HG03045 (cell line): ENCODE data around the gene HEPACAM.
A peak's percentile ranks its signal among the peaks of the same experiment; 100 is the strongest.
"Not testable (repeated sequence)": the region's sequence is repeated elsewhere in the genome, so short reads cannot be mapped to it uniquely, and the experiment has no call there.

ENCODE experiments used
- ATAC-seq: cut with Tn5 transposase; IDR thresholded peaks from one replicate; pipeline ENCODE4 v1.9.1; 2021; ENCODE audit warnings: mild to moderate bottlenecking, moderate library complexity; ENCODE audit not compliant: unreplicated experiment

HEPACAM gene

DNA sequence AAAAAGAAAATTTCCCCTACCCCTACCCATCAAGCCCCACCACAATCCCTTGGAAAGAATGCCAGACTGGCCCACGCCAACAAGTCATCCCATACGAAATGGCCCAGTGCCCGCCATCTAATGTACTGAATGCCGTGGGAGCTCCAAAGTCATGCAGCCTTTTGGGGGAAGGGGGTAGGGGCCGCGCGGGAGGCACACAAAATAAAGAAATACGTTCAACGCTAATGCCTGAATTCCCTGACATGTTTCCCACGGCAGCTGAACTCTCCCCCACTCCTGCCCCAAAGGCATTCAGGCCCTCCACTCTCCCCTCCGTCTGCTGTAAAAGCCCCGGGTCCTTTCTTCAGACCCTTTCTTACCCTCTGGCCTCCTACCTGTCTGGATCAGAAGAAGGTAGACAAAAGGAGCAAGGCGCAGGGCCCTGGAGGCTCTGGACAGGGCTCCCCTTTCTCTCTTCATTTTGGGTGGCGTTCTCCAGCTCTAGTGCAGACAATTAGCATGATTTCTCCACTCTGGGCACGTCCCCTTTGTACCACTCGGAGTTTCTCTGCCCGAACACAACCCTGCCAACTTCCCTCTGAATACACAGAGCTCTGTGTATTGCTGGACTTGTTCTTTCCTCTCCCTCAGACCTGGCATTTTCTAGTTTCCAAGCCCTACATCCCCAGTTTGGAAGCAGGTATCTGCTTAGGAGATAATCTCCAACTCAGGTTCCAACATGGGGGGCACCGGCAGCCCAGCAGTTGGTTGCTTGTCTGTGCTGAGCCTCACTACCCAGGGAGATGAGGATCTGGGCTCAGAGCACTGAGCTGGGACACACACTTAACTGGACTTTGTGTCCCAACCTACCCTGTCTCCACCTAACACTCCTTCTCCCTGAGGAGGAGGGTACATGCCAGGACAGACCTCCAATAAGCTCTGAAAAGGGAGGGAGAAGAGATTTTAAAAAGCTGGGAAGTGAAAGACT, at the start of gene HEPACAM:
Gene HEPACAM, minus strand, starts transcription at position 500 of the 967 bp plus-strand sequence. Its CDS starts 41 bp downstream, at position 459.
- ATAC-seq, result no peak

GRCh38 chr11:124984512-124984854, 48.6 kb upstream of the HEPACAM start:
- no peak for ATAC-seq

DNA sequence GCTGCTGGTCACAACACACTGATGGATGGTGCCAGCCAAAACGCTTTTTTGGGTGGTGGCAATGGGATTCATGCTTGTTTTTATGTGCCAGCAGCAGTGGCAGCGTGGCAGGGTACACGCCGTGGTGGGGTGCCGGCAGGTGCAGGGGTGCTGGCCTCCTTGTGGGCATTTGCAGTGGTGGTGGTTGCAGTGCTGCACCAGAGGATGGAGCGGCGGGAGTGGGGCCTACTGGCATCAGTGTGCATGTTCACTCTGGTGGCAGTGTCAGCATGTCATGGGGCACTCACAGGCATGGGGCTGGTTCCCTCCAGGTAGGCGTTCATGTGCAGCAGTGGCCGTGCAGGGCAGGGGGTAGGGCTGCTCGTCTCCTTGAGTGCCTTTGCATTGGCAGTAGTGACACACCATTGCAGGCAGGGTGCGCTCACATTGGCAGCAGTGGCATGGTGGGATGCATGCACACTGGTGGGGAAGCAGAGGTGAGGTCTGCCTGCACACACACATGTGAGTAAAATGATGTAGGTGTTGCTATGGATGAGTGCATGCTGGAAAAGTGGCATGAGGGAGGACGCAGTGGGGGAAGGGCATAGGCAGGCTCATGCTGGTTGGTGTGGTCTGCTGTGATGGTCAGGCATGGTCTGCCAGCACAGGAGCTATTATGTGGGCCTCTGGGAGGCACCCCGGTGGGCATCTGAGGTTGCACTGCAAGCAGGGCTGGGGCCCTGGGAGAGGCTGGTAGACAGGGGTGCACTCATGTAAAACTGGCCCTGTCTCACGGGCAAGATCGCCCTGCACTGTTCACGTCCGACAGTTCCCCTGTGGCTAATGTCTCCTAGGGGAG, 48.0 kb upstream of the HEPACAM start:
- no peak for ATAC-seq

DNA sequence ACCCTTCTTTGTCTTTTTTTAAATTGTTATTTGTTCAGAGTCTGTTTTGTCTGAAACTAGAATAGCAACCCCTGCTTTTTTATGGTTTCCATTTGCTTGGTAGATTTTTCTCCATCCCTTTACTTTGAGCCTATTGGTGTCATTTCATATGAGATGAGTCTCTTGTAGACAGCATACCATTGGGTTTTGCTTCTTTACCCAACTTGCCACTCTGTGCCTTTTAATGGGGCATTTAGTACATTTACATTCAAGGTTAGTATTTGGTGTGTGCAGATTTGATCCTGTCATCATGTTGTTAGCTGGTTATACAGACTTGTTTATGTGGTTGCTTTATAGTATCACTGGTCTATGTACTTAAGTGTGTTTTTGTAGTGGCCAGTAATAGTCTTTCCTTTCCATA, 46.2 kb upstream of the HEPACAM start:
- ATAC-seq, result no peak

- no peak for ATAC-seq
These were observed 42.5 kb upstream of the HEPACAM start for GRCh38 chr11:124978316-124978715.

GRCh38 chr11:124977006-124977405, 41.2 kb upstream of the HEPACAM start:
- ATAC-seq, result no peak

DNA sequence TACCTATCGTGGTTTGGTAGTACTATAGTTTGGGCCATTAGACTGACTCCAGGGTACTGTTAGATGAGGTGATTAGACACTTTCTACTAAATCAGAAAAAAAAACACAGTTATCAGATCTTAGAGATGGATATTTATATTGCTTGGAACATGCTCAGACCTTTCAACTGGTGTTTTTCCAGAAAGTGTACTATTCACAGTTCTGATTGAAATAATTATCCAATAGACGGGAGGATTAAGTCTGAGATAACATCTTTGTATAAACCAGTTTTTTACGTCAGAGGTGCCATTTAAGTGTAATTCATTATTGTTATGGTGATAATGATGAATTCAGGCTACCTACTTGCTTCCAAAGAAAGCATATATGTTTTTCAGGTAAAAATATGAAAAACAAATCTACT, 40.7 kb upstream of the HEPACAM start:
- no peak for ATAC-seq

- ATAC-seq, result no peak
These were observed 36.0 kb upstream of the HEPACAM start for GRCh38 chr11:124971810-124972209.

- ATAC-seq, result no peak
These were observed 35.1 kb upstream of the HEPACAM start for GRCh38 chr11:124970925-124971324.

GRCh38 chr11:124968197-124968596, 32.4 kb upstream of the HEPACAM start:
- ATAC-seq, result not testable (repeated sequence)

GRCh38 chr11:124961972-124962609, 26.2 kb upstream of the HEPACAM start:
- ATAC-seq, result no peak

DNA sequence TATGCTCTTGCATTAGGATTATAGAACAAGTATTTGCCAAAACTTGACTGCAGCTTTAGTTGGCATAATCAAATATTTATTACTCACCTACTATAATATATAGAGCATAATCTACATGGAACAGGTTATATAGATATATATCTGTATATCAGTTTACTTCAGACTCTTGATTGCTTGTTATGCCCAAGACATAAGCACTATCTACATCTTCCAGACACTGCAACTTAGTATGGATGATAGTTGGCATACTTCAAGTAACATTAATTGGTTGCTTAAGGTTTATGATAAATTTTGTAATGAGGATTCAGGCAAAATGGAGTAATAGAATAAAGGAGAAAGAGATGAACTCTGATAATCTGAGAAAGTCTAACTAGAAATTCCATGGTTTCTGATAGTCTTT, 19.2 kb upstream of the HEPACAM start:
- no peak for ATAC-seq

DNA sequence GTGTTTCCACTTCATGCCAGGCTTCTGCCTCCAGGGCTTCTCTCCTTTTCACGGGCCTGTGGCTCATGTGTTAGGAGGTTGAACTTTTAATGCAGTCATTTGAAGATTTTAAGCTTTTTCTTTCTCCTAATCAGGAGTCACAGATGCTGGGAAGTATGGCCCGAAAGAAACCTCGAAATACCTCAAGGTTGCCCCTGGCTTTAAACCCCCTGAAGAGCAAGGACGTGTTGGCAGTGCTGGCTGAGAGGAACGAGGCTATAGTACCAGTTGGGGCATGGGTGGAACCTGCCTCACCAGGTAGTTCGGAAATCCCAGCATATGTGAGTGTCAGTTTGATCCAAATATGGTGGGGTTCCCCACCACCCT, 18.7 kb upstream of the HEPACAM start:
- no peak for ATAC-seq

DNA sequence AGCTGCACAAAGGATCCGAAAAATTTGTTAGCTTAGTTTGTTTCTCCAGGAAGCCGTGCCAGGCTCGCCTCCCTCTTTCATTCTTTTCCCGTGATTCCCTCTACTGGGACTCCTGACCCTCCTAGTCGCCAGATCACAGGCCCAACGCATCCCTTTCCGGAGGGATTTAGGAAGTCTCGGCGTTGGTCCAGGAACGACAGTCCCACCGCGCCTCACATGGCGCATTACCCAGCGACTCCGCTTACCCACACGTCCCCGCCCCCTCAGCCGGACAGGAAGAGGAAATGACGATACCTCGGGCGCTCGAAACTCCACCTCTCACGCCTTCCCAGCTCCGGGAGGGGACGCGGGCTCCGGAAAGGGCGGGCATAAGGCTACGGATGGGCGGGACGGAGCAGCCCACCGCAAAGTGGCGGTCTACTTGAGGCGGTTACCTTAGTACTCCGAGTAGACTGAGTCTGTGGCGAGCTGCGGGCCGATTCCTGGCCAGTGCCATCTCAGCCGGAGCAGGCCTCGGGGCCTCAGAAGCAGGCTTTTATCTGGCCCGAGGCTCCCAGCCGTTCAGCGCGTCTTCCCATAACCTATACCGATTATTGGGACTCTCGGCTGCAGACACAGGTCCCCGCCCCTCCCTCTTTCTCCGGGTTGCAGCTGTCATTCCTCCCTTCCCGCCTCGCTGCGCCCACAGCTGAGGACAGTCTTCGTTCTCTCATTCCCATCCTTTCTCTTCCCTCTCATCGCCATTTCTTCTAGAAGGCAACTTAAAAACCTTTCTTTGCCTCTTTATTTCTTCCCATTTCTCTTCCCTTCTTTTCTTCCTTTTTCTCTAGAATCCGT, 18.1 kb upstream of the HEPACAM start, which contains the start of gene CCDC15:
Gene CCDC15, plus strand, starts transcription at position 450 of the 837 bp plus-strand sequence. CDS start 531 bp downstream, outside the sequence.
- ATAC-seq, result peak; percentile 100

- ATAC-seq, result no peak
These were observed 15.5 kb upstream of the HEPACAM start for GRCh38 chr11:124951341-124951740.

DNA sequence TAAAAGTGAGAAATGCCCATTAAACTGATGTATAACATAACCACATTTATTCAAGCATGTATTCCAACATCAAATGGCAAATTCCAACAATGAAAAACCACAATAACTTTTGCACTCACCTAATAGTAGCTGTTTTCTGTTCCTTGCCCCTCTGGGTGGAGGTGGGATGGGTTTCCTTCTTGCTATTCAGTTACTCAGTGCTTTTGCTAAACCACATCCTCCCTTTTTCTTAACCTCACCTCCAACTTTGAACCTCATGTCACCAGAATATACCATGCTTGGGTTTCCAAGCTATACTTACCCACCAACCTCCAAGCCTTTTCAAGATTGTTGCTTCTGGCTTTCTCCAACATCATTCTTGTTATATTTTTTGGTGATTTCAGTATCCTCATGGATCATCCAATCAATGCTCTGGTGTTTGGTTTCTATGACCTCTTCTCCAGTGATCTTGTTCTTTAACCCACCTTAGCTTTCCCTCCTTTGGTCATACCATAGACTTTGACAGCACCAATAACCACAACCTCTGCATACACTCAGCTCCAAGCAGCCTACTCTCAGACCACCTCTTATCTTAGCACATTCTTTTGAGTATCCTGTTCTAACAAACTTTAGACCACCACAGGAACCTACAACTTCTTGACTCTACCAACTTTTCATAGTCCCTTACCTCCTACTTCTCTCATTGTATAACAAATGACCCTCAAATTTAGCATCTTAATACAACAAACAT, 14.9 kb upstream of the HEPACAM start:
- no peak for ATAC-seq

DNA sequence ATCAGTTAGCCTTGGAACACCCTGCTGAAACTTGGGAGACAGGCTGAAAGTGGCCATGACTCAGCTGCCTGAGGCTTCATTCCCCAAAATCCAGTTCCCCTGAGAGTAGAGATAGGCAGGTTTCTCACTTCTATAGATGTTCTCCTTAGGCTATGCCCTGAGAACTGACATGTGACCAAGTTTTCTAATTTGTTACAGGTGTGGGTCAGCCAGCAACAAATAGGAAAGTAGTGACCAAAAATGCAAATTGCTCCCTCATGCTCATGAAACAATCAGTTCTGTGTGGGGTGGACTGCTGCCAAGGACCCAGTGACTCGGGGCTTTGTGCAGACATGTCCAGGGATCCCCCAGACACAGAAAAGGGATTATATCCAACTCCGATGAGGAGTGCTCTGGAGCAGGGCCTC, 10.9 kb upstream of the HEPACAM start:
- ATAC-seq, result no peak

DNA sequence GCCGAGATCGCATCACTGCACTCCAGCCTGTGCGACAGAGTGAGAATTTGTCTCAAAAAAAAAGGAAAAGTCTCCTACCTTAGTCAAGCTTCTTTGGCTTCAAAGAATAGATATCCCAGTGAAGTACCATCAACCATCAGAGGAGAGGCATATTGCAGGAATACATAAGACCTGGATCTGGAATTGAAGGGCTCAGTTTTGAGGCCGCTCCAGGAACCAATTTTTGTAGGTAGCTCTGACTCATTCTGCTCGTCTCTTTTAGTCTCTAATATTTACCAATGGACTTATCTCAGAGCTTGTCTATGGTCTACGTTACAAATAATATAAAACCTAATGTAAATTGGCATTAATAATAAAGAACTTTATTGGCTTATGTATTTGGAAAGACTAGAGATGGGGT, 10.0 kb upstream of the HEPACAM start:
- ATAC-seq, result no peak

DNA sequence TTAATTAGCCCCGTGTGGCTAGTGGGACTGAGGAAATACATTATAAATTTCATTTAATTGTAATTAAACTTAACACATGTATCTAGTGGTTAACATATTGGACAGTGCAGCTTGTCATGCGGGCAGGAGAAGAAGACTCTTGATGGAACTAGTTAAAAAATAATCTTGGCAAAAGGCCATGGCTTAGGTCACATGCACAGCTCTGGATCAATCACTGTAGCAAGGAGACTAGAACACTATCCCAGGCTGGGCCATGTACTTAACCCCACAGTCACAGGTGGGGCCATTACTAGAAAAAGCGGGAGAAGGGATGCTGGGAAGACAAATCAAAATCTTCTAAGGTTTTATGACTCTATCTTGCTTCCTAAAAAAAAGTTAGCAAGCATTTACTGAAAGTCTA, 8.7 kb upstream of the HEPACAM start:
- no peak for ATAC-seq

- ATAC-seq, result no peak
These were observed 7.9 kb upstream of the HEPACAM start for GRCh38 chr11:124943741-124944140.
